ENCODE results near the gene SLC39A3.

Gene SLC39A3

GRCh38 chr19:2726160-2726855 is 13.5 kb downstream of the SLC39A3 start:
- Histone ChIP-seq H3K79me2 (ENCODE audit: insufficient read depth, low read length) (no peaks in the 10 kb centered on the region), H3K4me2 (ENCODE audit: low read length) (no peak overlapping the region), H3K4me3 (ENCODE audit: low read depth, low read length, poor library complexity, severe bottlenecking) (no peak overlapping the region), H3K36me3 (ENCODE audit: insufficient read depth, low read length) (no peaks in the 10 kb centered on the region), H4K20me1 (ENCODE audit: insufficient read depth, low read length) (no peaks in the 10 kb centered on the region), H3K9me2 (ENCODE audit: low read depth, low read length) (no peaks in the 10 kb centered on the region), H3K27ac (ENCODE audit: low read depth, low read length, poor library complexity, severe bottlenecking) (no peak overlapping the region), H3K9me3 (ENCODE audit: low read length) (no peaks in the 10 kb centered on the region), H3K4me1 (ENCODE audit: insufficient read depth, low read length, severe bottlenecking) (no peaks in the 10 kb centered on the region), H3F3A (ENCODE audit: insufficient read depth, low read length) (no peaks in the 10 kb centered on the region), H2AFZ (ENCODE audit: low read length) (no peak overlapping the region), H3K27me3 (ENCODE audit: insufficient read depth, low read length) (peaks cover 9% of the 10 kb centered on the region; the same call in 1 of the 2 replicates), H3K9ac (ENCODE audit: low read length) (no peak overlapping the region)
- TF ChIP-seq, protein P1, sequence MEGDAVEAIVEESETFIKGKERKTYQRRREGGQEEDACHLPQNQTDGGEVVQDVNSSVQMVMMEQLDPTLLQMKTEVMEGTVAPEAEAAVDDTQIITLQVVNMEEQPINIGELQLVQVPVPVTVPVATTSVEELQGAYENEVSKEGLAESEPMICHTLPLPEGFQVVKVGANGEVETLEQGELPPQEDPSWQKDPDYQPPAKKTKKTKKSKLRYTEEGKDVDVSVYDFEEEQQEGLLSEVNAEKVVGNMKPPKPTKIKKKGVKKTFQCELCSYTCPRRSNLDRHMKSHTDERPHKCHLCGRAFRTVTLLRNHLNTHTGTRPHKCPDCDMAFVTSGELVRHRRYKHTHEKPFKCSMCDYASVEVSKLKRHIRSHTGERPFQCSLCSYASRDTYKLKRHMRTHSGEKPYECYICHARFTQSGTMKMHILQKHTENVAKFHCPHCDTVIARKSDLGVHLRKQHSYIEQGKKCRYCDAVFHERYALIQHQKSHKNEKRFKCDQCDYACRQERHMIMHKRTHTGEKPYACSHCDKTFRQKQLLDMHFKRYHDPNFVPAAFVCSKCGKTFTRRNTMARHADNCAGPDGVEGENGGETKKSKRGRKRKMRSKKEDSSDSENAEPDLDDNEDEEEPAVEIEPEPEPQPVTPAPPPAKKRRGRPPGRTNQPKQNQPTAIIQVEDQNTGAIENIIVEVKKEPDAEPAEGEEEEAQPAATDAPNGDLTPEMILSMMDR (IDR thresholded peaks at IDR 0.05; ENCODE audit: low read length), result no peak
- TF ChIP-seq EZH2 (IDR thresholded peaks at IDR 0.05; ENCODE audit: borderline replicate concordance, low read length), result no peak

DNA sequence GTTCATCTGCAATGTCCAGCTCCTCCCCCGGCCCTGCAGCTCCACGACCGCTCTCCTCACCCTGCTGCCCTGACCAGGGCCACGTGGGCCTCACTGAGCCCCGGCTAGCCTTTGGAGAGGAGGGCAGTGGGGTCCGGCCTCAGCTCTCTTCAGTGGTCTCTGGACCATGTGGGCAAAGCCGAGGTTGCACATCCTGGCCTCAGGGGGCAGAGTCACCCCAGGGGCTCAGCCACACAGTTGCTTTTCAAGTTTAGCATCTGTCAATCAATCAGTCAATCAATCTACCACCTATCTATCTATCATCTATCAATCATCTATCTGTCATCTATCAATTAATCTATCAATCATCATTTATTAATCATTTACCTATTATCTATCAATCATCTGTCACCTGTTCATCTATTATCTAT is 15.7 kb downstream of the SLC39A3 start:
- H3K27me3 ChIP-seq (ENCODE audit: insufficient read depth, low read length), result peaks cover 9% of the 10 kb centered on the region; the same call in 1 of the 2 replicates
- TF ChIP-seq EZH2 (IDR thresholded peaks at IDR 0.05; ENCODE audit: borderline replicate concordance, low read length), result no peak
- TF ChIP-seq, protein P1 (IDR thresholded peaks at IDR 0.05; ENCODE audit: low read length), result no peak
- no peaks in the 10 kb centered on the region for H3K79me2 ChIP-seq (ENCODE audit: insufficient read depth, low read length)
- no peak overlapping the region for H3K27ac ChIP-seq (ENCODE audit: low read depth, low read length, poor library complexity, severe bottlenecking)
- H3K9me3 ChIP-seq (ENCODE audit: low read length), result no peaks in the 10 kb centered on the region
- no peaks in the 10 kb centered on the region for H3K4me1 ChIP-seq (ENCODE audit: insufficient read depth, low read length, severe bottlenecking)
- no peak overlapping the region for H3K4me3 ChIP-seq (ENCODE audit: low read depth, low read length, poor library complexity, severe bottlenecking)
- no peak overlapping the region for H3K9ac ChIP-seq (ENCODE audit: low read length)
- H2AFZ ChIP-seq (ENCODE audit: low read length), result no peak overlapping the region
- H3F3A ChIP-seq (ENCODE audit: insufficient read depth, low read length), result no peaks in the 10 kb centered on the region
- H3K9me2 ChIP-seq (ENCODE audit: low read depth, low read length), result no peaks in the 10 kb centered on the region
- no peak overlapping the region for H3K4me2 ChIP-seq (ENCODE audit: low read length)
- no peaks in the 10 kb centered on the region for H3K36me3 ChIP-seq (ENCODE audit: insufficient read depth, low read length)
- H4K20me1 ChIP-seq (ENCODE audit: insufficient read depth, low read length), result no peaks in the 10 kb centered on the region

GRCh38 chr19:2723747-2724146 is 16.1 kb downstream of the SLC39A3 start:
- Histone ChIP-seq H3K79me2 (ENCODE audit: insufficient read depth, low read length) (no peaks in the 10 kb centered on the region), H3K9ac (ENCODE audit: low read length) (no peak overlapping the region), H3K9me3 (ENCODE audit: low read length) (no peaks in the 10 kb centered on the region), H3F3A (ENCODE audit: insufficient read depth, low read length) (no peaks in the 10 kb centered on the region), H2AFZ (ENCODE audit: low read length) (no peak overlapping the region), H3K27me3 (ENCODE audit: insufficient read depth, low read length) (peaks cover 8% of the 10 kb centered on the region; the same call in 1 of the 2 replicates), H3K4me3 (ENCODE audit: low read depth, low read length, poor library complexity, severe bottlenecking) (no peak overlapping the region), H3K9me2 (ENCODE audit: low read depth, low read length) (no peaks in the 10 kb centered on the region), H3K36me3 (ENCODE audit: insufficient read depth, low read length) (no peaks in the 10 kb centered on the region), H4K20me1 (ENCODE audit: insufficient read depth, low read length) (no peaks in the 10 kb centered on the region), H3K4me1 (ENCODE audit: insufficient read depth, low read length, severe bottlenecking) (no peaks in the 10 kb centered on the region), H3K4me2 (ENCODE audit: low read length) (no peak overlapping the region), H3K27ac (ENCODE audit: low read depth, low read length, poor library complexity, severe bottlenecking) (no peak overlapping the region)
- TF ChIP-seq, protein P1 (IDR thresholded peaks at IDR 0.05; ENCODE audit: low read length), result no peak
- no peak for TF ChIP-seq EZH2 (IDR thresholded peaks at IDR 0.05; ENCODE audit: borderline replicate concordance, low read length)

Measured in OCI-LY1 (cell line).